ENCODE data around the gene PRXL2A. TPM values are rescaled to one million over a fixed set of nuclear protein-coding genes. Genes with fewer than 3 reads are reported as not detected.

The PRXL2A gene
- total and polyA plus RNA-seq, 2 of the 4 experiments (the other 2 are of a cell fraction), result 0.90 to 0.92 TPM

DNA sequence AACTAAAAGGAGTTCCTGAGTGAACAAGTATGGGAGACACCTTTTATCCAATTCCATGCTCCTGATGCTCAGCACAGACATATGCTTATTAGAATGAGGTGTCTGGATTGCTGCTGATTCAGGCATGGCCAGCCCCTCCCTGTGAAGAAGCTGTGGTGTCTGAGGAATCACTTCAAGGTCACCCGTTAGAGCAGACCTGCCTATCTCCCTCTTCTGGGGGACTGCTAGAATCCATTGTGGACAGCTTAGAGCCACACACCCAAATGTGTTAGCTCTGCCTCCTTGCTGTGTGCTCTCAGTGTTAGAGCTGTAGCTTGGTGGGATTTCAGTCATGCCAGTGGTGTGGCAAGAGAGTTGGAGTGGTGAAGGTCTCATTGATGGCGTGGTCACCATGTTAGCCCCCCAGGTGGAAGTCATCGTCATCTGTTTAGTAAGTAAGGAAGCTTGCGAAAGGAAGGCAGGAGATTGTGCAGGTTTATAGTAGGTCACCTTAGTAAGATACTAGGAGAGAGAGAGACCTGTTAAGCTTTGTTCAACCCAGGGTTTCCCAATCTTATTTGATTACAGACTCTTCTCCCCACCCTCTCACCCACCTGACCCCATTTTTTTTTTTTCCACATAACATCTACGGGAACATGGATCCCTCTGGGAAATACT lies 12.8 kb downstream of the PRXL2A start:
- Histone ChIP-seq H4K91ac (ENCODE audit: insufficient read depth, low read depth, low read length) (no peak overlapping the region), H3K4ac (ENCODE audit: low read depth, low read length) (no peak overlapping the region), H3K79me1 (ENCODE audit: low read depth in 1 of 2, low read length in 2 of 2) (no peaks in the 10 kb centered on the region), H3K4me1 (ENCODE audit: control insufficient read depth, insufficient read depth, low read length) (no peaks in the 10 kb centered on the region; the same call in 1 of the 2 replicates), H4K8ac (ENCODE audit: low read depth in 2 of 2, low read length in 2 of 2) (no peak overlapping the region), H3K27ac (ENCODE audit: insufficient read depth, low read length) (no peak overlapping the region), H3K18ac (ENCODE audit: low read depth, low read length) (no peak overlapping the region), H3K4me3 (ENCODE audit: insufficient read depth, low read depth, low read length) (no peak overlapping the region), H3K9ac (ENCODE audit: low read depth, low read length) (no peak overlapping the region), H3K14ac (replicated peaks; ENCODE audit: low read depth, low read length) (no peak overlapping the region), H3K27me3 (ENCODE audit: control insufficient read depth, insufficient read depth, low read length) (no peaks in the 10 kb centered on the region; the same call in 1 of the 2 replicates), H2AK9ac (replicated peaks; ENCODE audit: low read depth, low read length, poor library complexity) (no peak overlapping the region), H2BK120ac (ENCODE audit: low read depth, low read length) (no peak overlapping the region), H3K56ac (ENCODE audit: extremely low read depth, insufficient read depth, low read length) (no peak overlapping the region), H3K4me2 (ENCODE audit: low read depth, low read length) (no peak overlapping the region), H4K5ac (ENCODE audit: low read depth, low read length) (no peak overlapping the region), H3K9me1 (ENCODE audit: insufficient read depth, low read length) (no peaks in the 10 kb centered on the region), H3K23ac (ENCODE audit: low read depth, low read length) (no peak overlapping the region), H2AK5ac (ENCODE audit: low read depth, low read length) (no peak overlapping the region), H2BK5ac (ENCODE audit: low read depth, low read length, poor library complexity, severe bottlenecking) (no peak overlapping the region), H2BK15ac (ENCODE audit: low read depth, low read length) (no peak overlapping the region), H3K9me3 (ENCODE audit: control insufficient read depth, insufficient read depth, low read length) (no peaks in the 10 kb centered on the region), H4K20me1 (ENCODE audit: insufficient read depth, low read length) (no peaks in the 10 kb centered on the region), H2AFZ (replicated peaks; ENCODE audit: low read length, poor library complexity) (no peak overlapping the region), H2BK20ac (ENCODE audit: low read depth, low read length) (no peak overlapping the region), H3K36me3 (ENCODE audit: control insufficient read depth, insufficient read depth, low read length) (no peaks in the 10 kb centered on the region)
- no peak for ATAC-seq (ENCODE audit: low read depth)
- no peak for DNase-seq
- CTCF ChIA-PET, result interaction anchor here (0.9 kb wide), 1 partner anchor 40 kb away, joined by 3 read pairs; no protein-coding TSS in a partner anchor
- BruUV-seq (replicated peaks), result no TSS peak
- POLR2A ChIA-PET (ENCODE audit: unreplicated experiment), result no interaction called here
- no CpG with 5 or more reads among the region's 5 CpGs for WGBS, 2 experiments (ENCODE audit: extremely low coverage in 2 of 2, insufficient read length in 1 of 2)
- in situ Hi-C loops (cut with MboI; ENCODE audit: low sequenced_read_pairs) (no loop called here), intact Hi-C loops (cut with micrococcal nuclease) (no loop called here), dilution Hi-C loops (cut with HindIII; ENCODE audit: low sequenced_read_pairs, unreplicated experiment) (no loop called here)
- no peak for TF ChIP-seq POLR2A (IDR thresholded peaks at IDR 0.05; ENCODE audit: low read depth, low read length)
- no peak for TF ChIP-seq CEBPB (IDR thresholded peaks at IDR 0.05; ENCODE audit: low read depth, low read length)
- TF ChIP-seq MXI1 (IDR thresholded peaks at IDR 0.05; ENCODE audit: borderline replicate concordance, low read depth, low read length), result no peak
- TF ChIP-seq CTCF (conservative IDR thresholded peaks at IDR 0.05; ENCODE audit: low read depth, low read length), result no peak
- TF ChIP-seq RCOR1 (IDR thresholded peaks at IDR 0.05; ENCODE audit: insufficient replicate concordance, low read length), result no peak
- TF ChIP-seq MAZ (IDR thresholded peaks at IDR 0.05; ENCODE audit: borderline replicate concordance, low read depth, low read length), result no peak
- TF ChIP-seq RFX5 (IDR thresholded peaks at IDR 0.05; ENCODE audit: low read depth, low read length), result no peak
- no peak for TF ChIP-seq NFE2L2 (IDR thresholded peaks at IDR 0.05; ENCODE audit: low read depth, low read length)
- no peak for TF ChIP-seq MAFK (IDR thresholded peaks at IDR 0.05; ENCODE audit: low read depth, low read length)
- TF ChIP-seq, protein P1, sequence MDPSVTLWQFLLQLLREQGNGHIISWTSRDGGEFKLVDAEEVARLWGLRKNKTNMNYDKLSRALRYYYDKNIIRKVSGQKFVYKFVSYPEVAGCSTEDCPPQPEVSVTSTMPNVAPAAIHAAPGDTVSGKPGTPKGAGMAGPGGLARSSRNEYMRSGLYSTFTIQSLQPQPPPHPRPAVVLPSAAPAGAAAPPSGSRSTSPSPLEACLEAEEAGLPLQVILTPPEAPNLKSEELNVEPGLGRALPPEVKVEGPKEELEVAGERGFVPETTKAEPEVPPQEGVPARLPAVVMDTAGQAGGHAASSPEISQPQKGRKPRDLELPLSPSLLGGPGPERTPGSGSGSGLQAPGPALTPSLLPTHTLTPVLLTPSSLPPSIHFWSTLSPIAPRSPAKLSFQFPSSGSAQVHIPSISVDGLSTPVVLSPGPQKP (IDR thresholded peaks at IDR 0.05; ENCODE audit: borderline replicate concordance, low read depth, low read length), result no peak
- no peak for TF ChIP-seq CHD1 (IDR thresholded peaks at IDR 0.05; ENCODE audit: low read depth, low read length)
- TF ChIP-seq RAD21 (IDR thresholded peaks at IDR 0.05; ENCODE audit: low read length), result no peak
- TF ChIP-seq FOS (IDR thresholded peaks at IDR 0.05; ENCODE audit: low read depth, low read length), result no peak
- TF ChIP-seq SMC3 (IDR thresholded peaks at IDR 0.05; ENCODE audit: low read depth, low read length), result no peak
- TF ChIP-seq, protein P2, sequence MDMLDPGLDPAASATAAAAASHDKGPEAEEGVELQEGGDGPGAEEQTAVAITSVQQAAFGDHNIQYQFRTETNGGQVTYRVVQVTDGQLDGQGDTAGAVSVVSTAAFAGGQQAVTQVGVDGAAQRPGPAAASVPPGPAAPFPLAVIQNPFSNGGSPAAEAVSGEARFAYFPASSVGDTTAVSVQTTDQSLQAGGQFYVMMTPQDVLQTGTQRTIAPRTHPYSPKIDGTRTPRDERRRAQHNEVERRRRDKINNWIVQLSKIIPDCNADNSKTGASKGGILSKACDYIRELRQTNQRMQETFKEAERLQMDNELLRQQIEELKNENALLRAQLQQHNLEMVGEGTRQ (IDR thresholded peaks at IDR 0.05; ENCODE audit: low read depth, low read length), result no peak
- no peak for TF ChIP-seq BHLHE40 (IDR thresholded peaks at IDR 0.05; ENCODE audit: low read depth, low read length)

All from IMR-90 (cell line).